NCI-H345 treated with DMSO at 0.1 percent for 48 hours (cell line): ENCODE results near the gene ADAMTS2.

Experiments used
- DNase-seq: peaks from one replicate; lab custom pipeline; 2025; ENCODE audit not compliant: unreplicated experiment; lab: John Stamatoyannopoulos, UW

Gene ADAMTS2

GRCh38 chr5:179235416-179236400 is 109.6 kb downstream of the ADAMTS2 start:
- no peak for DNase-seq

DNA sequence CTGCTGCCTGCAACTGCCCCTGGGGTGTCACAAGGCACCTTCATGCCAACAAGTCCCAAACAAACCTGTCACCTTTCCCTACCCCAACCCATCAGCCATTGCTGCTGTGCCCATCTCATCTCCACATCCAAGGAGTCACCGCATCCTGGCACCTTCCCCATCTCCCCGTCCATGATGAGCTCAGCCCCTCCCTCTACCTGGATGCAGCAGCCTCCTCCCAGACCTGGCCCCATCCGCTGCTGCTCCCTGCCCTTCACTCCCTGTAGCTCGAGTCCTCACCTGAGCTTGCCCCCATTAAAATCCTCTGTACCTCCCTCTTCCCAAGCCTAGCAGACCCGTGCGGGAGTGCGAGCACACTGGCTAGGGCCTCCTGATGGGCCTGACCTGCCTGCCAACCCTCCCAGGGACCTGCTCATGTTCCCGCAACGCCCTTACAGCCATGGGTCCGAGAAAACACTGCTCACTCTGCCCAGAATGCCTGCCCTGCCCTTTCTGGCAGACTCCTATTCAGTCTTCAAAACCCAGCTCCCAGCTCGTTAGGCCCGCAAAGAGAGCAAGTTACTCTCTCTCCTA is 110.6 kb downstream of the ADAMTS2 start:
- no peak for DNase-seq

DNA sequence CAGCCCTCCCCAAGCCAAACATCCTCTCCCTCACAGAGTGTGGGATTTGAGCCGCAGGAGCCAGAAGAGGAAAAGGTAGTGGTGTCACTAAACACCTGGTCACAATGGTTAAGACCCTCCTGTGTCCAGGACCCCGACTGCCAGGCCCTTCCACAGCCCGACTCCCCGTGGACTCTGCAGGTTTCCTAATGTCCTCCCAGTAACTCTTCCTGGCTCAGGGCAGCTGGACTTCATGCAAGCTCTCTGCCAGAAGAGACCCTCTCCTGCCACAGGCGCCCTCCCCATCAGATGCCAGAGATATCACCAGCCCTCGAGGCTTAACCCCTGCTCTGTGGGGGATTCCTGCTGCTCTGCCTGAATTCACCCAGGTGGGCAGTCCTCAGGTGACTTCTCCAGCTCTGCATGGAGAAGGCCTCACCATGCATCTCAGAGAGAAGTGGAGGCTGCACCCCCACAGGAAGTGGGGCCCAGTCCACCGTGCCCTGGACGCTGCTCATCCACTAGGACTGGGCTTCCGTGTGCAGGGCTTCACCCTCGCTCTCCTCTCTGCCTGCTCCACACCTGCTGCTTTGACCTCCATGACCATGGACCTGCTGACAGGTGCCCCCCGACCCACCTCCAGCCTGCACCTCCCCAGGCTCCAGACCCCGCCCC is 111.2 kb downstream of the ADAMTS2 start:
- no peak for DNase-seq

- DNase-seq, result no peak
Observed at GRCh38 chr5:179232091-179232735, 113.0 kb downstream of the ADAMTS2 start.

- no peak for DNase-seq
Observed at GRCh38 chr5:179231309-179231708, 114.0 kb downstream of the ADAMTS2 start.

- DNase-seq, result no peak
Observed at GRCh38 chr5:179230061-179230461, 115.2 kb downstream of the ADAMTS2 start.

GRCh38 chr5:179229331-179229831 is 115.9 kb downstream of the ADAMTS2 start:
- no peak for DNase-seq

GRCh38 chr5:179228341-179229121 is 116.7 kb downstream of the ADAMTS2 start:
- DNase-seq, result no peak

DNA sequence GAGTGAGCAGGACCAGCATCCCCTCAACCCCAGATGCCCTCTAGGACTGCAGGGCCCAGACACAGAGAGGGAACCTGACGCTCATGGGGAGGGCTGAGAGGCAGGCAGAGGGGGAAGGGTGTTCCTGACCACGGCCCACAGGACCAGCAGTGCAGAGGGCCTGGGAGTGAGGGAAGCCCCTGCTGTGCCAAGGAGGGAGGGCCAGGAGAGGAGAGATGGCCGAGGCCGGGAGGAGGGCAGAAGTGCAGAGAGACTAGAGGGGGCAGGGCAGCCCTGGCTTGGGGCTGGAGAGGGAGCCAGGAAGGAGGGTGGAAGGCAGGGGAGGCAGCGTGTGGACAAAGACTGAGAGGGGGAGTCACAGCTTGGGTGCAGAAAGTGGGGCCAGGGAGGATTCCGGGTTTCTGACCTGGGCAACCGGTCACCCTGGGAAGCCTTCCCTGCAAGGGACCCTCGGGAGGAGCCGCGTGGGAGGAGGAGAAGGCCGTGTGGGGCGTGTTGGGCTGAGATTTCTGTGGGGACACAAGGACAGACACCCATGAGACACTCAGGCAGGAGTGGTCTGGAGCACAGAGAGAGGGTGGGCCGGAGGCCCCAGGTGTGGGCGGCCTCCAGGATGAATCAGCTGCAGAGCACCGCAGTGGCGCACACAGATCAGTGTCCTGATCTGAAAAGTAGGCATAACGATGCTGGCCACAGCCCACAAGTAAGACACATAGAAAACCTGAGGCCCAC is 117.5 kb downstream of the ADAMTS2 start:
- DNase-seq, result no peak

- no peak for DNase-seq
Observed at GRCh38 chr5:179227229-179227579, 118.1 kb downstream of the ADAMTS2 start.

- no peak for DNase-seq
Observed at GRCh38 chr5:179226696-179227095, 118.6 kb downstream of the ADAMTS2 start.

DNA sequence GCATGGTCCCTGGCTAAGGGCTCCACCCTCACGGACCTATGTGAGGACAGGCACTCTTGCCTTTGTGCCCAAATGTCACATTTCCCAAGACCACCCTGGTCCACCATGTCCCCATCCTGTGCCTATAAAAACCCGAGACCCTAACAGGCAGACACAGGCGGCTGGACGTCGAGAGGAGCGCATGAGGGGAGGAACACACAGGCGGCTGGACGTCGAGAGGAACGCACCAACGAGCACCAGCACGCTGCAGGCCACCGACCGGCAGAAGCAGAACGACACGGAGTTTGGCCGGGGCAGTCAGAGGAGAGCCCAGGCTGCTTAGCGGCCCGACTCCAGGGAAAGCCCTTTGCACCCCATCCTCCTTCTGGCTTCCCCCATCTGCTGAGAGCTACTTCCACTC is 119.9 kb downstream of the ADAMTS2 start:
- DNase-seq, result no peak

- no peak for DNase-seq
Observed at GRCh38 chr5:179224741-179225140, 120.5 kb downstream of the ADAMTS2 start.

GRCh38 chr5:179223961-179224360 is 121.3 kb downstream of the ADAMTS2 start:
- DNase-seq, result no peak

- no peak for DNase-seq
Observed at GRCh38 chr5:179223528-179223927, 121.7 kb downstream of the ADAMTS2 start.

DNA sequence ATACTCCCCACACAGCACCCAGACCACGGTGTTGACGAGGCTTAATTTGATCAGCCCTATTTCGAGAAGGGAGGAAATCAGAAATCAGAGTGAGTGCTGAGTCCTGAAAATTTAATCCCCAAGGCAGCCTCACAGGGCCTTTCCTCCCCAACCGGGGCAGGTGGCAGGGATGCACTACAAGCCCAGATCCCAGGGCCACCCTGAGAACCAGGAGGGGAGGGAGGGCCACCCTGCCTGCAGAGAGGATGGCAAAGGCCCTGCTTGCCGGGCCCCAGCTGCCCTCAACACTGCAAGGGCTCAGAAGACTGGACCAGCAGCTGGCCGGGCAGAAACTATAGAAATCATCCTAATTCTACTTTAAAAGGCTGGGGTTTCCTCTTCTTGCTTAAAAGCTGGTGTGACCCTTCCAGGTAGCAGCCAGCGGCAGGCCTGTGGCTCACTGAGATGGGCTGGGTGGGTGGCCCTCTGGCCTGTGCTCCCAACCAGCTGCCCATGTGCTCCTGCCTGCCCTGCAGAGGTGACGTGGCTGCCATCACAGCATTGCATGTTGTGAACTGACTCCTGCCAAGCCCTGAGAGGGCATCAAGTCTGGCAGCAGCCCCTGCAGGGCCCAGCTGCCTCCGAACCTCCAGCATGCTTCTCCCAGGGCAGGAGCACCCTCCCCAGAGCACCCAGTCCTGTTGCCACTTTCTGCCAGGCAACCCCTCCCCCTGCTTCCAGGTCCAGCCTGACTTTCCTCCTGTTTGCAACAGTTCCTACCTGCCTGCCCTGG is 122.8 kb downstream of the ADAMTS2 start:
- no peak for DNase-seq

DNA sequence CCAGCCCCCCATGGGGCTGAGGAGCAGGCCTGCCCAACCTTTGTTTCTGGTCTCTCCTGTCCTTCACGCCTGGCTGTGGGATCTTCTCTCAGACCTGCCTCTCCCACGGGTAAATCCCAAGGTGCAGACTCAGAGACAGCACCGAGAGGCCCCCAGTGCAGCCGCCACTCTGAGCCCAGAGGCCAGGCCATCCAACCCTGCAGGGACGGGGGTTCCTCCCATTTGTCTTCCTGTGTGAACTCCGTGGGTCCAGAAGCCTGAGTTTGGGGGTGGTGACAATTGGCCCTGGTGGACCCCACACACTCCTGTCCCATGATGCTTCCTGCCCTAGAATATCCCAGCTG is 123.4 kb downstream of the ADAMTS2 start:
- DNase-seq, result no peak

GRCh38 chr5:179221196-179221876 is 123.9 kb downstream of the ADAMTS2 start:
- no peak for DNase-seq

DNA sequence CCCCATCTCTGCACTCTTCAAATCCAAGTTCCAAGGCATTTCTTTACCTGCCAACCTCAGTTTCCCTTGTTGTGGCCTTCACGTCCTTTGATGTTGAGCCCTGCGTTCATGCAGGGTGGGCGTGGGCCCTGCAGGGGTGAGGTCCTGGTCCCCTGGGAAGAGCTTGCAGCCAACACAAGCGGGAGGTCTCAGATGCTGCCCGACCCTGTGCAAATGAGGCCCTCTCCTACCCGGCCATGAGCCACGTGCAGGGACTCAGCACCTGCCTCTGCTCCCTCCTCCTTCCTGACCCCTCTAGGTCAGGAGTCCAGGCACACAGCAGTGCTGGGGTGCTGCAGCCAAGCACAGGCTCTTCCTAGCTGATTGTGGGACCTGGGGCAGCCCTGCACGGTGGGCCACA is 124.5 kb downstream of the ADAMTS2 start:
- no peak for DNase-seq
